Astrocyte (in vitro differentiated cells and primary cell): ENCODE data around the gene PTCD2. TPM values are rescaled to one million over a fixed set of nuclear protein-coding genes. Genes with fewer than 3 reads are reported as not detected.
A peak's percentile ranks its signal among the peaks of the same experiment; 100 is the strongest.

Source experiments
- DNase-seq: peaks from one replicate; pipeline ENCODE4 v3.0.0-alpha.2; 2010; ENCODE audit warnings: low read depth
- FAIRE-seq: peaks from 2 replicates; lab custom pipeline; 2011; peaks lifted over from hg19 to GRCh38; lab: Jason Lieb, UNC
- H2AFZ ChIP-seq: 2 replicates; pipeline ENCODE4 v1.6.0; 2012; ENCODE audit warnings: low read depth, low read length, inconsistent platforms
- H3K27ac ChIP-seq: 2 replicates; pipeline ENCODE4 v1.5.1; 2011; ENCODE audit warnings: low read depth, low read length, inconsistent platforms
- H3K27me3 ChIP-seq: 2 replicates; pipeline ENCODE4 v1.6.0; 2011; ENCODE audit warnings: low read length, inconsistent platforms; ENCODE audit not compliant: insufficient read depth
- H3K36me3 ChIP-seq: 2 replicates; pipeline ENCODE4 v1.5.1; 2011; ENCODE audit warnings: low read length, inconsistent platforms; ENCODE audit not compliant: insufficient read depth
- H3K4me1 ChIP-seq: 2 replicates; pipeline ENCODE4 v1.5.1; 2011; ENCODE audit warnings: low read length, inconsistent platforms; ENCODE audit not compliant: insufficient read depth
- H3K4me2 ChIP-seq: 2 replicates; pipeline ENCODE4 v1.6.0; 2012; ENCODE audit warnings: low read length, inconsistent platforms
- H3K4me3 ChIP-seq: 2 replicates; pipeline ENCODE4 v1.5.1; 2011; ENCODE audit warnings: low read depth, mild to moderate bottlenecking, low read length, inconsistent platforms; ENCODE audit not compliant: insufficient read depth
- H3K79me2 ChIP-seq: 2 replicates; pipeline ENCODE4 v1.6.0; 2012; ENCODE audit warnings: mild to moderate bottlenecking, low read length, inconsistent platforms; ENCODE audit not compliant: insufficient read depth
- H3K9ac ChIP-seq: 2 replicates; pipeline ENCODE4 v1.6.0; 2012; ENCODE audit warnings: mild to moderate bottlenecking, low read length, inconsistent platforms
- H3K9me3 ChIP-seq: 2 replicates; pipeline ENCODE4 v1.5.1; 2012; ENCODE audit warnings: low read depth, mild to moderate bottlenecking, low read length, inconsistent platforms; ENCODE audit not compliant: insufficient read depth
- H4K20me1 ChIP-seq: 2 replicates; pipeline ENCODE4 v1.6.0; 2012; ENCODE audit warnings: low read length, inconsistent platforms; ENCODE audit not compliant: insufficient read depth
- H3K27ac Mint-ChIP-seq: one replicate; pipeline ENCODE4 v1.8.0; 2021; ENCODE audit warnings: mild to moderate bottlenecking, mixed read lengths; ENCODE audit not compliant: unreplicated experiment
- H3K27me3 Mint-ChIP-seq: one replicate; pipeline ENCODE4 v1.8.0; 2021; ENCODE audit warnings: low read depth, mixed read lengths; ENCODE audit not compliant: unreplicated experiment
- H3K36me3 Mint-ChIP-seq: one replicate; pipeline ENCODE4 v1.8.0; 2021; ENCODE audit warnings: low read depth, mixed read lengths; ENCODE audit not compliant: unreplicated experiment
- H3K4me1 Mint-ChIP-seq: one replicate; pipeline ENCODE4 v1.8.0; 2021; ENCODE audit warnings: low read depth, mixed read lengths; ENCODE audit not compliant: unreplicated experiment
- H3K4me3 Mint-ChIP-seq: one replicate; pipeline ENCODE4 v1.8.0; 2021; ENCODE audit warnings: mild to moderate bottlenecking, moderate library complexity, mixed read lengths; ENCODE audit not compliant: unreplicated experiment
- H3K9me3 Mint-ChIP-seq: one replicate; pipeline ENCODE4 v1.8.0; 2021; ENCODE audit warnings: mild to moderate bottlenecking, mixed read lengths; ENCODE audit not compliant: unreplicated experiment
- CTCF ChIP-seq: IDR thresholded peaks from 2 replicates; pipeline ENCODE4 v1.5.1; 2011; ENCODE audit warnings: low read depth, mild to moderate bottlenecking, inconsistent platforms, low read length, moderate library complexity; ENCODE audit not compliant: insufficient read depth
- EZH2 ChIP-seq: IDR thresholded peaks from 2 replicates; pipeline ENCODE4 v1.6.1; 2012; ENCODE audit warnings: mild to moderate bottlenecking, low read length, inconsistent platforms; ENCODE audit not compliant: insufficient read depth
- total RNA-seq: library from RNA; stranded (reverse); gene quantifications from 2 replicates; pipeline ENCODE4 v1.2.1, GENCODE V29; 2021

The PTCD2 gene
- total RNA-seq, 1 donor from 2014 or later: 11.4 TPM

GRCh38 chr5:72390836-72391235 is 70.7 kb downstream of the PTCD2 start:
- H3K27me3 ChIP-seq: no peaks in the 10 kb centered on the region
- peaks cover 22% of the 10 kb centered on the region for H3K4me1 ChIP-seq
- no peak for TF ChIP-seq EZH2
- TF ChIP-seq CTCF: no peak
- no peaks in the 10 kb centered on the region for H3K9me3 Mint-ChIP-seq
- no peak overlapping the region for H3K9ac ChIP-seq
- H3K79me2 ChIP-seq: no peaks in the 10 kb centered on the region
- no peaks in the 10 kb centered on the region for H4K20me1 ChIP-seq
- no peak overlapping the region for H3K27ac ChIP-seq
- H3K4me3 Mint-ChIP-seq: no peak overlapping the region
- no peaks in the 10 kb centered on the region for H3K9me3 ChIP-seq
- H3K4me1 Mint-ChIP-seq: peaks cover 21% of the 10 kb centered on the region
- DNase-seq (no peak), FAIRE-seq (no peak)
- peaks cover 3% of the 10 kb centered on the region for H3K27me3 Mint-ChIP-seq
- H3K4me3 ChIP-seq: no peak overlapping the region
- no peak overlapping the region for H3K27ac Mint-ChIP-seq
- H3K36me3 ChIP-seq: no peaks in the 10 kb centered on the region
- H2AFZ ChIP-seq: no peak overlapping the region
- H3K4me2 ChIP-seq: no peak overlapping the region
- no peaks in the 10 kb centered on the region for H3K36me3 Mint-ChIP-seq

- Mint-ChIP-seq H3K4me3 (no peak overlapping the region), H3K4me1 (peaks cover 12% of the 10 kb centered on the region), H3K36me3 (no peaks in the 10 kb centered on the region), H3K9me3 (no peaks in the 10 kb centered on the region), H3K27ac (no peak overlapping the region), H3K27me3 (peaks cover 3% of the 10 kb centered on the region)
- Histone ChIP-seq H2AFZ (no peak overlapping the region), H3K4me2 (no peak overlapping the region), H3K36me3 (no peaks in the 10 kb centered on the region), H3K4me1 (peaks cover 17% of the 10 kb centered on the region), H3K27me3 (no peaks in the 10 kb centered on the region), H3K9me3 (no peaks in the 10 kb centered on the region), H4K20me1 (no peaks in the 10 kb centered on the region), H3K4me3 (no peak overlapping the region), H3K9ac (no peak overlapping the region), H3K27ac (no peak overlapping the region), H3K79me2 (no peaks in the 10 kb centered on the region)
- peak; percentile 44 for DNase-seq
- FAIRE-seq: peak; percentile 58
- no peak for TF ChIP-seq CTCF
- TF ChIP-seq EZH2: no peak
Measured at GRCh38 chr5:72392326-72392733, 72.2 kb downstream of the PTCD2 start.

GRCh38 chr5:72393052-72393451 is 72.9 kb downstream of the PTCD2 start:
- no peak for DNase-seq
- no peak overlapping the region for H3K9ac ChIP-seq
- H3K79me2 ChIP-seq: no peaks in the 10 kb centered on the region
- H3K27ac Mint-ChIP-seq: no peak overlapping the region
- FAIRE-seq: no peak
- peaks cover 12% of the 10 kb centered on the region for H3K4me1 ChIP-seq
- H3K4me3 ChIP-seq: no peak overlapping the region
- no peaks in the 10 kb centered on the region for H3K9me3 Mint-ChIP-seq
- peaks cover 3% of the 10 kb centered on the region for H3K27me3 Mint-ChIP-seq
- H3K9me3 ChIP-seq: no peaks in the 10 kb centered on the region
- H2AFZ ChIP-seq: no peak overlapping the region
- no peaks in the 10 kb centered on the region for H4K20me1 ChIP-seq
- no peak overlapping the region for H3K4me2 ChIP-seq
- no peaks in the 10 kb centered on the region for H3K36me3 Mint-ChIP-seq
- H3K4me1 Mint-ChIP-seq: peaks cover 13% of the 10 kb centered on the region
- H3K4me3 Mint-ChIP-seq: no peak overlapping the region
- TF ChIP-seq CTCF: no peak
- TF ChIP-seq EZH2: no peak
- H3K36me3 ChIP-seq: no peaks in the 10 kb centered on the region
- H3K27me3 ChIP-seq: no peaks in the 10 kb centered on the region
- H3K27ac ChIP-seq: no peak overlapping the region
